HEK293 (cell line): ENCODE measurements around the gene UPK1A.

Experiments
- IKZF3 ChIP-seq: fragments of 450-650 bp; IDR thresholded peaks from 2 replicates; pipeline ENCODE4 v1.5.0; 2018; ENCODE audit warnings: missing biosample characterization, mild to moderate bottlenecking, missing genetic modification characterization, moderate library complexity
- ZBTB1 ChIP-seq: fragments of 450-650 bp; formaldehyde crosslinking; IDR thresholded peaks from 2 replicates; pipeline ENCODE4 v1.5.1; 2016; ENCODE audit warnings: missing biosample characterization, missing genetic modification characterization
- ZNF510 ChIP-seq: fragments of 450-650 bp; formaldehyde crosslinking; IDR thresholded peaks from 2 replicates; pipeline ENCODE4 v1.5.1; 2018; ENCODE audit warnings: mild to moderate bottlenecking, missing genetic modification characterization, missing biosample characterization; ENCODE audit not compliant: insufficient replicate concordance
- ZSCAN30 ChIP-seq: fragments of 450-650 bp; IDR thresholded peaks from 2 replicates; pipeline ENCODE4 v1.5.1; 2018; ENCODE audit warnings: missing biosample characterization, mild to moderate bottlenecking, missing genetic modification characterization, moderate library complexity
- TF ChIP-seq, protein P1 (sequence below): fragments of 450-650 bp; formaldehyde crosslinking; IDR thresholded peaks from 2 replicates; pipeline ENCODE4 v1.5.1; 2016; ENCODE audit warnings: missing biosample characterization, missing genetic modification characterization
- TF ChIP-seq, protein P2 (sequence below): fragments of 450-650 bp; formaldehyde crosslinking; IDR thresholded peaks from 2 replicates; pipeline ENCODE4 v1.5.1; 2016; ENCODE audit warnings: missing biosample characterization, missing genetic modification characterization
- TF ChIP-seq, protein P3 (sequence below): fragments of 450-650 bp; formaldehyde crosslinking; IDR thresholded peaks from 2 replicates; pipeline ENCODE4 v1.5.1; 2016; ENCODE audit warnings: missing biosample characterization, missing genetic modification characterization

DNA sequence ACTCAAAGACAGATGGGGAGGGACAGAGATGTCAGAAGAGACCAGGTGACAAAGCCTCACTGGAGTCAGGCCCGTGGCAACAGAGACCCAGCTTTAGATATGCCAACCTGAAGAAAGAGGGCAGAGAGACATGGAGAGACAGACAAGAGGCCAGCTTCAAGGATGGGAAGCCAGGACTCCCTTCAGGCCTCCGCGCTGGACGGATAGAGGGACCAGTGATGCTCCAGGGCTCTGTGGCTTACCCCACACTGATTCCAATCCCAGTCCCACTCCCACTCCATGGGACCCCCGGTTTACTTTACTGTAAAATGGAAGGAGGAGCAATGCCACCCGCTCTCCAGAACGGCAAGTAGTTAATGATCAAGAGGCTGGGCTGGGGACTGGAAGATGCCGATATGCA is 26.5 kb upstream of the UPK1A start:
- no peak for TF ChIP-seq IKZF3 (tag by site-specific recombination)
- TF ChIP-seq ZBTB1 (tag by site-specific recombination) = no peak
- TF ChIP-seq, protein P1, sequence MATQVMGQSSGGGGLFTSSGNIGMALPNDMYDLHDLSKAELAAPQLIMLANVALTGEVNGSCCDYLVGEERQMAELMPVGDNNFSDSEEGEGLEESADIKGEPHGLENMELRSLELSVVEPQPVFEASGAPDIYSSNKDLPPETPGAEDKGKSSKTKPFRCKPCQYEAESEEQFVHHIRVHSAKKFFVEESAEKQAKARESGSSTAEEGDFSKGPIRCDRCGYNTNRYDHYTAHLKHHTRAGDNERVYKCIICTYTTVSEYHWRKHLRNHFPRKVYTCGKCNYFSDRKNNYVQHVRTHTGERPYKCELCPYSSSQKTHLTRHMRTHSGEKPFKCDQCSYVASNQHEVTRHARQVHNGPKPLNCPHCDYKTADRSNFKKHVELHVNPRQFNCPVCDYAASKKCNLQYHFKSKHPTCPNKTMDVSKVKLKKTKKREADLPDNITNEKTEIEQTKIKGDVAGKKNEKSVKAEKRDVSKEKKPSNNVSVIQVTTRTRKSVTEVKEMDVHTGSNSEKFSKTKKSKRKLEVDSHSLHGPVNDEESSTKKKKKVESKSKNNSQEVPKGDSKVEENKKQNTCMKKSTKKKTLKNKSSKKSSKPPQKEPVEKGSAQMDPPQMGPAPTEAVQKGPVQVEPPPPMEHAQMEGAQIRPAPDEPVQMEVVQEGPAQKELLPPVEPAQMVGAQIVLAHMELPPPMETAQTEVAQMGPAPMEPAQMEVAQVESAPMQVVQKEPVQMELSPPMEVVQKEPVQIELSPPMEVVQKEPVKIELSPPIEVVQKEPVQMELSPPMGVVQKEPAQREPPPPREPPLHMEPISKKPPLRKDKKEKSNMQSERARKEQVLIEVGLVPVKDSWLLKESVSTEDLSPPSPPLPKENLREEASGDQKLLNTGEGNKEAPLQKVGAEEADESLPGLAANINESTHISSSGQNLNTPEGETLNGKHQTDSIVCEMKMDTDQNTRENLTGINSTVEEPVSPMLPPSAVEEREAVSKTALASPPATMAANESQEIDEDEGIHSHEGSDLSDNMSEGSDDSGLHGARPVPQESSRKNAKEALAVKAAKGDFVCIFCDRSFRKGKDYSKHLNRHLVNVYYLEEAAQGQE (tag by site-specific recombination) = no peak
- no peak for TF ChIP-seq ZNF510
- TF ChIP-seq, protein P2, sequence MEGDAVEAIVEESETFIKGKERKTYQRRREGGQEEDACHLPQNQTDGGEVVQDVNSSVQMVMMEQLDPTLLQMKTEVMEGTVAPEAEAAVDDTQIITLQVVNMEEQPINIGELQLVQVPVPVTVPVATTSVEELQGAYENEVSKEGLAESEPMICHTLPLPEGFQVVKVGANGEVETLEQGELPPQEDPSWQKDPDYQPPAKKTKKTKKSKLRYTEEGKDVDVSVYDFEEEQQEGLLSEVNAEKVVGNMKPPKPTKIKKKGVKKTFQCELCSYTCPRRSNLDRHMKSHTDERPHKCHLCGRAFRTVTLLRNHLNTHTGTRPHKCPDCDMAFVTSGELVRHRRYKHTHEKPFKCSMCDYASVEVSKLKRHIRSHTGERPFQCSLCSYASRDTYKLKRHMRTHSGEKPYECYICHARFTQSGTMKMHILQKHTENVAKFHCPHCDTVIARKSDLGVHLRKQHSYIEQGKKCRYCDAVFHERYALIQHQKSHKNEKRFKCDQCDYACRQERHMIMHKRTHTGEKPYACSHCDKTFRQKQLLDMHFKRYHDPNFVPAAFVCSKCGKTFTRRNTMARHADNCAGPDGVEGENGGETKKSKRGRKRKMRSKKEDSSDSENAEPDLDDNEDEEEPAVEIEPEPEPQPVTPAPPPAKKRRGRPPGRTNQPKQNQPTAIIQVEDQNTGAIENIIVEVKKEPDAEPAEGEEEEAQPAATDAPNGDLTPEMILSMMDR (tag by site-specific recombination) = no peak
- no peak for TF ChIP-seq ZSCAN30 (tag by site-specific recombination)
- TF ChIP-seq, protein P3, sequence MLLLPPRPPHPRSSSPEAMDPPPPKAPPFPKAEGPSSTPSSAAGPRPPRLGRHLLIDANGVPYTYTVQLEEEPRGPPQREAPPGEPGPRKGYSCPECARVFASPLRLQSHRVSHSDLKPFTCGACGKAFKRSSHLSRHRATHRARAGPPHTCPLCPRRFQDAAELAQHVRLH = no peak
